ENCODE data around the gene FASN.

FASN gene

DNA sequence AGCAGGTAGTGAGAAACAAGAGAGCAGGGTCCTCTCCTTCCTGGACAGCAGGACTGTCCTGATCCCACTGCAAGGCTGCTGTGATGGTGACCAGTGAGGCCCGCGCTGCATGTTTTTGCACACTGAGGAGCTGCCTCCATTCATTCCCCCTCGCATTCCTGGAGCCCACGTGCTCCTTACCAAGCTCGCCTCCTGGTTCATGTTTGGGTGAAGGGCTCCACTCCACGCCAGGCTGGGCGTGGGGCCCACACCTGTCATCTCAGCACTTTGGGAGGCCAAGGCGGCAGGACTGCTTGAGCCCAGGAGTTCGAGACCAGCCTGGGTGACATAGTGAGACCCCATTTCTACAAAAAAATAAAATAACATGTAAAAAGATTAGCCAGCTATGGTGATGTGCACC lies 15.4 kb upstream of the FASN start:
- H4K20me1 ChIP-seq (ENCODE audit: low read depth, low read length) = no peaks in the 10 kb centered on the region
- no peak overlapping the region for H3K9ac ChIP-seq (ENCODE audit: low read length)
- TF ChIP-seq EZH2phosphoT487 (conservative IDR thresholded peaks at IDR 0.05; ENCODE audit: low read length) = no peak
- TF ChIP-seq CTCF (IDR thresholded peaks at IDR 0.05; ENCODE audit: insufficient read depth, low read length, poor library complexity, severe bottlenecking) = no peak
- no peaks in the 10 kb centered on the region for H3K36me3 ChIP-seq (ENCODE audit: low read length)
- no peaks in the 10 kb centered on the region for H3K79me2 ChIP-seq (ENCODE audit: insufficient read depth, low read length)
- no peak overlapping the region for H2AFZ ChIP-seq (ENCODE audit: low read depth, low read length, severe bottlenecking)
- no peaks in the 10 kb centered on the region for H3F3A ChIP-seq (ENCODE audit: insufficient read depth)
- no peak overlapping the region for H3K27ac ChIP-seq (ENCODE audit: low read depth, low read length)
- no peaks in the 10 kb centered on the region for H3K9me3 ChIP-seq (ENCODE audit: insufficient read depth, low read length)
- no peak overlapping the region for H3K4me2 ChIP-seq (ENCODE audit: low read depth, low read length, poor library complexity, severe bottlenecking)
- no peak overlapping the region for H3K4me3 ChIP-seq (ENCODE audit: insufficient read depth, low read length, poor library complexity, severe bottlenecking)
- H3K9me2 ChIP-seq (replicated peaks; ENCODE audit: insufficient read depth, low read length) = no peaks in the 10 kb centered on the region
- no peaks in the 10 kb centered on the region for H3K27me3 ChIP-seq (ENCODE audit: low read length)

DNA sequence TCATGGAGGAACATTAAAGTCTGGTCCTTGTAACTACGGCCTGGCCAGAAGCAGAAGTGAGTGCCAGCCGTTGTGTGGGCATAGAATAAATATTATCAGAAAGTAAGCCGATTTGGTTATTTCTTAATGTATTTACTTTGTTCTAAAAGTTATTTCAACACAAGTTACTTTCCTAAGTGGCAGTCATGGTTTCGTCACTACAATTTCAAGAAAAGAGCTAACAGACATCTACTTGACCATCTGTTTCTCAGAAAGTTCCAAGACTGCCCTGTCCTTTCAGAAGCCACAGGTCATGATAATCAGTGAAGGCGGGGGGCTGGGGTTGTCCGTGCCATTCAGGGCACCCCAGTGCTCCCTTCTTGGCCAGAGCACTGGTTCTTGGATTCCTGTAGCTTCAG lies 14.9 kb upstream of the FASN start:
- Histone ChIP-seq H3K4me2 (ENCODE audit: low read depth, low read length, poor library complexity, severe bottlenecking) (no peak overlapping the region), H3K9ac (ENCODE audit: low read length) (no peak overlapping the region), H3K9me2 (replicated peaks; ENCODE audit: insufficient read depth, low read length) (no peaks in the 10 kb centered on the region), H4K20me1 (ENCODE audit: low read depth, low read length) (no peaks in the 10 kb centered on the region), H3K4me3 (ENCODE audit: insufficient read depth, low read length, poor library complexity, severe bottlenecking) (no peak overlapping the region), H2AFZ (ENCODE audit: low read depth, low read length, severe bottlenecking) (no peak overlapping the region), H3K79me2 (ENCODE audit: insufficient read depth, low read length) (no peaks in the 10 kb centered on the region), H3K9me3 (ENCODE audit: insufficient read depth, low read length) (no peaks in the 10 kb centered on the region), H3F3A (ENCODE audit: insufficient read depth) (no peaks in the 10 kb centered on the region), H3K36me3 (ENCODE audit: low read length) (no peaks in the 10 kb centered on the region), H3K27me3 (ENCODE audit: low read length) (no peaks in the 10 kb centered on the region), H3K27ac (ENCODE audit: low read depth, low read length) (no peak overlapping the region)
- TF ChIP-seq EZH2phosphoT487 (conservative IDR thresholded peaks at IDR 0.05; ENCODE audit: low read length) (no peak), CTCF (IDR thresholded peaks at IDR 0.05; ENCODE audit: insufficient read depth, low read length, poor library complexity, severe bottlenecking) (no peak)

- H3K79me2 ChIP-seq (ENCODE audit: insufficient read depth, low read length) = no peaks in the 10 kb centered on the region
- H3K27me3 ChIP-seq (ENCODE audit: low read length) = no peaks in the 10 kb centered on the region
Measured at GRCh38 chr17:82112181-82112913, 14.3 kb upstream of the FASN start.

More at GRCh38 chr17:82112181-82112913, 14.3 kb upstream of the FASN start:
- Histone ChIP-seq H3K36me3 (ENCODE audit: low read length) (no peaks in the 10 kb centered on the region), H3K4me3 (ENCODE audit: insufficient read depth, low read length, poor library complexity, severe bottlenecking) (no peak overlapping the region), H3K9ac (ENCODE audit: low read length) (no peak overlapping the region), H4K20me1 (ENCODE audit: low read depth, low read length) (no peaks in the 10 kb centered on the region), H3K27ac (ENCODE audit: low read depth, low read length) (no peak overlapping the region), H3K4me2 (ENCODE audit: low read depth, low read length, poor library complexity, severe bottlenecking) (no peak overlapping the region), H2AFZ (ENCODE audit: low read depth, low read length, severe bottlenecking) (no peak overlapping the region), H3K9me3 (ENCODE audit: insufficient read depth, low read length) (no peaks in the 10 kb centered on the region), H3K9me2 (replicated peaks; ENCODE audit: insufficient read depth, low read length) (no peaks in the 10 kb centered on the region), H3F3A (ENCODE audit: insufficient read depth) (no peaks in the 10 kb centered on the region)
- TF ChIP-seq CTCF (IDR thresholded peaks at IDR 0.05; ENCODE audit: insufficient read depth, low read length, poor library complexity, severe bottlenecking) = no peak
- TF ChIP-seq EZH2phosphoT487 (conservative IDR thresholded peaks at IDR 0.05; ENCODE audit: low read length) = no peak

Data from SU-DHL-6 (cell line).